Umbilical cord (tissue), 2 donors: ENCODE measurements around the gene RGS11. TPM values are rescaled to one million over a fixed set of nuclear protein-coding genes. Genes with fewer than 3 reads are reported as not detected.
"Not testable (repeated sequence)": the region's sequence is repeated elsewhere in the genome, so short reads cannot be mapped to it uniquely, and the experiment has no call there.

Experiments
- DNase-seq: peaks from one replicate; pipeline ENCODE4 v3.0.0-alpha.2; 2015; ENCODE audit warnings: low spot score
- total RNA-seq: library from RNA; depleted of rRNA; stranded (reverse); fragments of >200 nt; gene quantifications from one replicate; pipeline ENCODE4 v1.2.3, GENCODE V29; 2014; ENCODE audit warnings: low replicate concordance; ENCODE audit not compliant: insufficient read depth

RGS11 gene
- total RNA-seq, 1 donor from 2014 or later = 6.0 TPM

GRCh38 chr16:280991-281659 lies 5.4 kb upstream of the RGS11 start:
- no peak for DNase-seq

GRCh38 chr16:280552-280951 lies 4.8 kb upstream of the RGS11 start, which contains the start of gene ARHGDIG:
ARHGDIG (plus strand) TSS chr16:280591; CDS start chr16:280681, 90 bp downstream.
- DNase-seq = no peak

GRCh38 chr16:280005-280460 lies 4.3 kb upstream of the RGS11 start:
- no peak for DNase-seq

- DNase-seq = no peak
Observed at GRCh38 chr16:279531-279930, 3.8 kb upstream of the RGS11 start.

GRCh38 chr16:278863-279366 lies 3.2 kb upstream of the RGS11 start:
- DNase-seq = peak; percentile 51

GRCh38 chr16:276426-277077 lies 808 bp upstream of the RGS11 start:
- no peak for DNase-seq

GRCh38 chr16:275041-275641 lies 603 bp downstream of the RGS11 start:
- no peak for DNase-seq

GRCh38 chr16:273547-274421 lies 2.0 kb downstream of the RGS11 start:
- DNase-seq = no peak

- DNase-seq = no peak
Observed at GRCh38 chr16:272633-273546, 2.9 kb downstream of the RGS11 start.

- no peak for DNase-seq
Observed at GRCh38 chr16:270381-271255, 5.1 kb downstream of the RGS11 start.

- DNase-seq = no peak
Observed at GRCh38 chr16:269061-269796, 6.5 kb downstream of the RGS11 start.

GRCh38 chr16:268141-269053 lies 7.3 kb downstream of the RGS11 start:
- no peak for DNase-seq

- not testable (repeated sequence) for DNase-seq
Observed at GRCh38 chr16:267562-267961, 8.2 kb downstream of the RGS11 start.

- DNase-seq = no peak
Observed at GRCh38 chr16:266258-267164, 9.2 kb downstream of the RGS11 start.

- no peak for DNase-seq
Observed at GRCh38 chr16:265711-266110, 10.0 kb downstream of the RGS11 start.

GRCh38 chr16:265002-265529 lies 10.7 kb downstream of the RGS11 start:
- DNase-seq = no peak
